ENCODE data around the gene VPS13C.
"Not testable (repeated sequence)": the region's sequence is repeated elsewhere in the genome, so short reads cannot be mapped to it uniquely, and the experiment has no call there.

Gene VPS13C

GRCh38 chr15:62027916-62028315 lies 32.3 kb downstream of the VPS13C start:
- DNase-seq = no peak

- DNase-seq = no peak
Observed at GRCh38 chr15:62027263-62027565, 33.0 kb downstream of the VPS13C start.

- no peak for DNase-seq
Observed at GRCh38 chr15:62026487-62027262, 33.6 kb downstream of the VPS13C start.

GRCh38 chr15:62021991-62022600 lies 38.2 kb downstream of the VPS13C start:
- peak in 1 of 2 experiments; percentile 61 for DNase-seq

- DNase-seq = no peak
Observed at GRCh38 chr15:62020576-62021160, 39.6 kb downstream of the VPS13C start.

- DNase-seq = not testable (repeated sequence)
Observed at GRCh38 chr15:62005354-62005753, 54.9 kb downstream of the VPS13C start.

- DNase-seq = no peak
Observed at GRCh38 chr15:61997786-61998185, 62.5 kb downstream of the VPS13C start.

- no peak for DNase-seq
Observed at GRCh38 chr15:61996056-61996635, 64.1 kb downstream of the VPS13C start.

GRCh38 chr15:61994216-61994615 lies 66.0 kb downstream of the VPS13C start:
- no peak for DNase-seq

GRCh38 chr15:61992518-61992917 lies 67.7 kb downstream of the VPS13C start:
- DNase-seq = no peak

- no peak for DNase-seq
Observed at GRCh38 chr15:61989667-61990066, 70.6 kb downstream of the VPS13C start.

- DNase-seq = no peak
Observed at GRCh38 chr15:61987824-61988223, 72.4 kb downstream of the VPS13C start.

- DNase-seq = no peak
Observed at GRCh38 chr15:61983081-61983480, 77.2 kb downstream of the VPS13C start.

- DNase-seq = no peak
Observed at GRCh38 chr15:61978225-61978624, 82.0 kb downstream of the VPS13C start.

GRCh38 chr15:61974759-61975158 lies 85.5 kb downstream of the VPS13C start:
- DNase-seq = peak in 1 of 2 experiments; percentile 27

GRCh38 chr15:61974118-61974517 lies 86.1 kb downstream of the VPS13C start:
- no peak for DNase-seq

GRCh38 chr15:61951949-61952348 lies 108.3 kb downstream of the VPS13C start:
- no peak for DNase-seq

- peak in 1 of 2 experiments; percentile 18 for DNase-seq
Observed at GRCh38 chr15:61946778-61947177, 113.5 kb downstream of the VPS13C start.

- DNase-seq = no peak
Observed at GRCh38 chr15:61943992-61944391, 116.3 kb downstream of the VPS13C start.

GRCh38 chr15:61938249-61938648 lies 122.0 kb downstream of the VPS13C start:
- no peak for DNase-seq

GRCh38 chr15:61936528-61937195 lies 123.6 kb downstream of the VPS13C start:
- no peak for DNase-seq

GRCh38 chr15:61935493-61935892 lies 124.8 kb downstream of the VPS13C start:
- DNase-seq = no peak

- no peak for DNase-seq
Observed at GRCh38 chr15:61929452-61929851, 130.8 kb downstream of the VPS13C start.
